Right kidney (tissue), 1 donor: ENCODE data around the gene SLC22A31.

Source experiments
- DNase-seq: peaks from one replicate; pipeline ENCODE4 v3.0.0-alpha.2; 2016

The SLC22A31 gene

GRCh38 chr16:89147085-89147817 is 53.1 kb downstream of the SLC22A31 start:
- DNase-seq: no peak

- no peak for DNase-seq
Observed at GRCh38 chr16:89146211-89147005, 53.9 kb downstream of the SLC22A31 start.
